ENCODE results near the gene ZMYND15. TPM values are rescaled to one million over a fixed set of nuclear protein-coding genes. Genes with fewer than 3 reads are reported as not detected.

The ZMYND15 gene
- total RNA-seq, 1 experiment from 2014 or later, result not detected

DNA sequence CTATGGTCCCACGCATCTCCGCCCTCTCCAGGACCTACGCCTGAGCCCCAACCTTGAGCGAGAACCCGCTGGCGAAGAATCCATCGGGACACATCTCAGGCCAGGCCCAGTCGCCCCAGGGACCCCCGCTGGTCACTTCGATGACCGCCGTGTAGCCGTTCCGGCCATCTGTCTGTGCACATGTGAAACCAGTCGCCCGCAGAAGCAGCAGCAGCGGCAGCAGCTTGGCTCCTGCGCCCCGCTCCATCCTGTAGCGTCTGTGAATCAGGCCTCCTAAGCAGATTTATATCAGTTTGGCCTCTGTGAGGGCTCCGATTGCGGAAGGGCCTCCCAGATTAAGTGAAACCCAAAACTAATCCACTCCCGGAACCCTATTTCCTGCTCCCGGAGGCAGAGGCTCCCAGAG, 46.5 kb downstream of the ZMYND15 start, which contains the start of gene VMO1:
Gene VMO1 (minus strand): TSS at position 259 of the 406 bp plus-strand sequence. CDS start 12 bp downstream, at position 247.
- DNase-seq (ENCODE audit: low read depth), result peak; percentile 54

DNA sequence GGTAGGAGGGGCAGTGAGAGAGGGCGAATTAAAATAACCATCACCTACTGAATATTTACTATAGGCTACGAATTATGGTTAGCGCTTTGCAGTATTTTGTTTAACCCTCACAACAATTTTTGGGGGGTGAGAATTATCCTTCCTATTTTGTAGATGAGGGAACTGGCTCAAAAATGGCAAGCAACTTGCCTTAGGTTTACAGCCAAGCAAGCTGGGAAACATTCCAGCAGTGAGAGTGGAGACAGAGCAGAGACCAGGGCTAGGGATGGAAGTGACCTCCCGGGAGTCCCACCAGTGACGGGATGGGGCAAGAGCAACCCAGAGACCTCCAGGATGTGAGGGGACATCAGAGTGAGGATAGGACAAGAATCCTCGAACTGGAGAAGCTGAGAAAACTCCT, 46.9 kb downstream of the ZMYND15 start:
- peak; percentile 9 for DNase-seq (ENCODE audit: low read depth)

DNA sequence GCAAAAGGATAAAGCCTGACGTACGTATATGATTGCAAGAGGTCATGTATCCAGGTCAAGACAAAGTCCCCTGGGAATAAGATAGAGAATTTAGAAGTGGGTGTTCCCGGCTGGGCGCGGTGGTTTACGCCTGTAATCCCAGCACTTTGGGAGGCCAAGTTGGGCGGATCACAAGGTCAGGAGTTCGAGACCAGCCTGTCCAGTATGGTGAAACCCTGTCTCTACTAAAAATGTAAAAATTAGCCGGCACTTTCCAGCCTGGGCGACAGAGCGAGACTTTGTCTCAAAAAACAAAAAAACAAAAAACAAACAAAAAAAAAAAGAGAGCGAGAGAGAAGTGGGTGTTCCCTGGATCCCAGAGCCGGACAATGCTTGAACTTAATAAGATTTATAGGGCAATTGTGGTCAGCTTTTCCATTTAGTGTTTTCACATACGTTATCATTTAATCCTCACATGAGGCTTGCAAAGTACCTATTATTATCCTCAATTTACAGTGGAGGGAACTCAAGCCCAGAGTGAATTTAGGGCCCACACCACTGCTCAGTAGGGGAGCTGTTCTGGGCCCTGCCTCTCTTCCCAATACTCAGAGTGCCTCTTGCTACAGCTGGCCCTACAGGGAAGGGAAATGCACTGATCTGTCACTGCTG, 48.6 kb downstream of the ZMYND15 start:
- no peak for DNase-seq (ENCODE audit: low read depth)

GRCh38 chr17:4788807-4789700, 49.4 kb downstream of the ZMYND15 start, which contains the start of gene GLTPD2:
Gene GLTPD2, plus strand, starts transcription at chr17:4788964. Its CDS starts 48 bp downstream, at chr17:4789012.
- DNase-seq (ENCODE audit: low read depth), result no peak

GRCh38 chr17:4789701-4789950, 50.0 kb downstream of the ZMYND15 start:
- no peak for DNase-seq (ENCODE audit: low read depth)

DNA sequence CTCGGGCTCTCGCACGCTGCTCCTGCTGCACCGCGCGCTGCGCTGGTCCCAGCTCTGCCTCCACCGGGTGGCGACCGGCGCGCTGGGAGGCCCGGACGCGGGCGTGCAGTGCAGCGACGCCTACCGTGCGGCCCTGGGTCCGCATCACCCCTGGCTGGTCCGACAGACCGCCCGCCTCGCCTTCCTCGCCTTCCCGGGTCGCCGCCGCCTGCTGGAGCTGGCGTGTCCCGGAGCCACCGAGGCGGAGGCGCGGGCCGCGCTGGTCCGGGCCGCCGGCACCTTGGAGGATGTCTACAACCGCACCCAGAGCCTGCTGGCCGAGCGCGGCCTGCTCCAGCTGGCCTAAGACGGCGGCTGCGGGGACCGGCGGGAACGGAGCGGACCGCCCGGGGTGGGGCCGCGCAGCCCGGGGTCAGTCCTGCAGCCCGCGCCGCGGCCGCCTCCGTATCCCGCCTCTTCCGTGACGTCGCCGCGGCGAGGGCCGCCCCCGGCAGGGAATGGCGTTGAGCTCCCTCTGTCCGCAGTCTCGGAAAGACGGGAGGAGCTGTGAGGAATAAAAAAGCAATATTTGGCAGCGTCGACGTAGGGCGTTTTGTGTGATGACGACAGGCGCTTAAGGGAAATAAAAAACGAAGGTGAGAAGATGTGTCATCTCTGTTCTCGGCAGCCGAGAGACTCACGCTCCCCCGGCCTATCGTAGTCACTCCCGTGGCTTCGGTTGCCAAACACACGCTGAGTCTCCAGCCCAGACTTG, 50.5 kb downstream of the ZMYND15 start:
- peak; percentile 84 for DNase-seq (ENCODE audit: low read depth)

GRCh38 chr17:4790705-4791088, 51.1 kb downstream of the ZMYND15 start:
- no peak for DNase-seq (ENCODE audit: low read depth)

- no peak for DNase-seq (ENCODE audit: low read depth)
Measured at GRCh38 chr17:4795168-4795567, 55.5 kb downstream of the ZMYND15 start.

Other genes starting within 250 kb of the ZMYND15 start
- 0.52 and 0.54 TPM in 2 replicates for gene SPNS2, start 241.0 kb upstream of the ZMYND15 start, total RNA-seq (2014; rRNA removed; shearing (Covaris generic))
- 26.9 and 45.3 TPM in 2 replicates for gene MYBBP1A, start 184.4 kb upstream of the ZMYND15 start, total RNA-seq (2014; rRNA removed; shearing (Covaris generic))
- not detected in 2 replicates for gene GGT6, start 179.3 kb upstream of the ZMYND15 start, total RNA-seq (2014; rRNA removed; shearing (Covaris generic))
- not detected in 2 replicates for gene SMTNL2, start 155.3 kb upstream of the ZMYND15 start, total RNA-seq (2014; rRNA removed; shearing (Covaris generic))
- not detected in 2 replicates for gene ALOX15, start 98.2 kb upstream of the ZMYND15 start, total RNA-seq (2014; rRNA removed; shearing (Covaris generic))
- gene PELP1, start 35.7 kb upstream of the ZMYND15 start, total RNA-seq (2014; rRNA removed; shearing (Covaris generic)), result 12.5 and 20.8 TPM in 2 replicates
- 12.5 and 15.4 TPM in 2 replicates for gene ARRB2, start 29.2 kb upstream of the ZMYND15 start, total RNA-seq (2014; rRNA removed; shearing (Covaris generic))
- gene MED11, start 8.4 kb upstream of the ZMYND15 start, total RNA-seq (2014; rRNA removed; shearing (Covaris generic)), result 15.4 and 18.7 TPM in 2 replicates
- gene CXCL16, start 95 bp downstream of the ZMYND15 start, total RNA-seq (2014; rRNA removed; shearing (Covaris generic)), result 2.9 and 5.5 TPM in 2 replicates
- gene TM4SF5, start 32.1 kb downstream of the ZMYND15 start, total RNA-seq (2014; rRNA removed; shearing (Covaris generic)), result not detected in 2 replicates
- 0.34 TPM in 1 of 2 replicates, not detected in the other for gene VMO1, start 46.5 kb downstream of the ZMYND15 start, total RNA-seq (2014; rRNA removed; shearing (Covaris generic))
- gene GLTPD2, start 49.1 kb downstream of the ZMYND15 start, total RNA-seq (2014; rRNA removed; shearing (Covaris generic)), result not detected in 2 replicates
- gene PSMB6, start 56.3 kb downstream of the ZMYND15 start, total RNA-seq (2014; rRNA removed; shearing (Covaris generic)), result 296 and 331 TPM in 2 replicates
- 3.7 and 7.5 TPM in 2 replicates for gene PLD2, start 67.3 kb downstream of the ZMYND15 start, total RNA-seq (2014; rRNA removed; shearing (Covaris generic))
- 20.2 and 28.7 TPM in 2 replicates for gene MINK1, start 93.5 kb downstream of the ZMYND15 start, total RNA-seq (2014; rRNA removed; shearing (Covaris generic))
- gene C17orf107, start 159.7 kb downstream of the ZMYND15 start, total RNA-seq (2014; rRNA removed; shearing (Covaris generic)), result 0.20 TPM in 1 of 2 replicates, not detected in the other
- gene CHRNE, start 163.3 kb downstream of the ZMYND15 start, total RNA-seq (2014; rRNA removed; shearing (Covaris generic)), result 0.02 TPM in 1 of 2 replicates, not detected in the other
- gene GP1BA, start 192.4 kb downstream of the ZMYND15 start, total RNA-seq (2014; rRNA removed; shearing (Covaris generic)), result 0.05 TPM in 1 of 2 replicates, not detected in the other
- 87.0 and 103 TPM in 2 replicates for gene SLC25A11, start 200.2 kb downstream of the ZMYND15 start, total RNA-seq (2014; rRNA removed; shearing (Covaris generic))
- gene RNF167, start 200.4 kb downstream of the ZMYND15 start, total RNA-seq (2014; rRNA removed; shearing (Covaris generic)), result 27.8 and 30.5 TPM in 2 replicates
- 1,238 and 1,483 TPM in 2 replicates for gene PFN1, start 208.7 kb downstream of the ZMYND15 start, total RNA-seq (2014; rRNA removed; shearing (Covaris generic))
- gene ENO3, start 211.3 kb downstream of the ZMYND15 start, total RNA-seq (2014; rRNA removed; shearing (Covaris generic)), result 0.27 and 1.1 TPM in 2 replicates
- 30.0 and 38.4 TPM in 2 replicates for gene SPAG7, start 228.0 kb downstream of the ZMYND15 start, total RNA-seq (2014; rRNA removed; shearing (Covaris generic))
- 4.8 and 11.0 TPM in 2 replicates for gene CAMTA2, start 247.8 kb downstream of the ZMYND15 start, total RNA-seq (2014; rRNA removed; shearing (Covaris generic))